Keratinocyte (primary cell): ENCODE results near the gene TIRAP. TPM values are rescaled to one million over a fixed set of nuclear protein-coding genes. Genes with fewer than 3 reads are reported as not detected.

Experiments
- DNase-seq: peaks from one replicate; pipeline ENCODE4 v3.0.0-alpha.2; 2011; ENCODE audit warnings: low read depth, missing footprints, low spot score
- FAIRE-seq: peaks from 2 replicates; lab custom pipeline; 2011; peaks lifted over from hg19 to GRCh38; lab: Jason Lieb, UNC
- H2AFZ ChIP-seq: 2 replicates; pipeline ENCODE4 v1.6.0; 2012; ENCODE audit warnings: low read length, control low read depth, inconsistent platforms; ENCODE audit not compliant: control insufficient read depth
- H3K27ac ChIP-seq: 2 replicates; pipeline ENCODE4 v1.5.1; 2011; ENCODE audit warnings: low read length; ENCODE audit not compliant: control insufficient read depth, insufficient read depth
- H3K27me3 ChIP-seq: 3 replicates; pipeline ENCODE4 v1.6.0; 2011; ENCODE audit warnings: low read length; ENCODE audit not compliant: control insufficient read depth, insufficient read depth; ENCODE audit errors: extremely low read depth
- H3K36me3 ChIP-seq, 2 experiments: 2 replicates in 1 of 2; 3 replicates in 1 of 2; pipeline ENCODE4 v1.5.1; 2011; ENCODE audit warnings: low read length in 2 of 2, mild to moderate bottlenecking in 1 of 2; ENCODE audit not compliant: control insufficient read depth in 2 of 2, insufficient read depth in 2 of 2; ENCODE audit errors: extremely low read depth in 1 of 2
- H3K4me1 ChIP-seq: 3 replicates; pipeline ENCODE4 v1.5.1; 2011; ENCODE audit warnings: low read length; ENCODE audit not compliant: control insufficient read depth, insufficient read depth; ENCODE audit errors: extremely low read depth
- H3K4me2 ChIP-seq: 3 replicates; pipeline ENCODE4 v1.6.0; 2011; ENCODE audit warnings: low read depth, low read length; ENCODE audit not compliant: control insufficient read depth, insufficient read depth; ENCODE audit errors: extremely low read depth
- H3K4me3 ChIP-seq, 3 experiments: fragments of 200-600 bp in 1 of 3; sonication (generic) in 1 of 3; 2 replicates in 2 of 3; 3 replicates in 1 of 3; pipeline ENCODE4 v1.5.1; 2011 to 2016; ENCODE audit warnings: low read length in 3 of 3, mild to moderate bottlenecking in 3 of 3, control low read depth in 2 of 3, inconsistent platforms in 1 of 3, low read depth in 1 of 3, mixed read lengths in 1 of 3, mixed run types in 1 of 3, moderate library complexity in 1 of 3; ENCODE audit not compliant: control insufficient read depth in 2 of 3, insufficient read depth in 2 of 3; ENCODE audit errors: extremely low read depth in 1 of 3
- H3K79me2 ChIP-seq: 2 replicates; pipeline ENCODE4 v1.6.0; 2012; ENCODE audit warnings: low read length; ENCODE audit not compliant: control insufficient read depth, insufficient read depth
- H3K9ac ChIP-seq: 3 replicates; pipeline ENCODE4 v1.6.0; 2011; ENCODE audit warnings: low read length; ENCODE audit not compliant: control insufficient read depth, insufficient read depth; ENCODE audit errors: extremely low read depth
- H3K9me1 ChIP-seq: 3 replicates; pipeline ENCODE4 v1.6.0; 2011; ENCODE audit warnings: low read length; ENCODE audit not compliant: control insufficient read depth, insufficient read depth; ENCODE audit errors: extremely low read depth
- H3K9me3 ChIP-seq: 2 replicates; pipeline ENCODE4 v1.5.1; 2012; ENCODE audit warnings: low read depth, low read length; ENCODE audit not compliant: control insufficient read depth
- H4K20me1 ChIP-seq: 3 replicates; pipeline ENCODE4 v1.6.0; 2011; ENCODE audit warnings: low read length; ENCODE audit not compliant: control insufficient read depth, insufficient read depth; ENCODE audit errors: extremely low read depth
- EZH2 ChIP-seq: IDR thresholded peaks from one replicate; pipeline ENCODE4 v1.6.1; 2012; ENCODE audit warnings: inconsistent platforms, mild to moderate bottlenecking, low read length, moderate library complexity
- dilution Hi-C: fragments of 300-500 bp; cut with MboI; formaldehyde crosslinking; loops from one replicate; pipeline ENCODE4 v1.7.0; 2020; ENCODE audit warnings: low sequenced_read_pairs; ENCODE audit not compliant: extremely low pct_ligation_motif_present
- polyA plus RNA-seq, 5 experiments: library from polyadenylated mRNA; depleted of rRNA in 3 of 5; stranded (reverse) in 3 of 5; stranded (forward) in 1 of 5; unstranded in 1 of 5; fragments of >200 nt; gene quantifications; 1 replicate in 1 of 5; 2 replicates in 3 of 5; 3 replicates in 1 of 5; pipeline versions ENCODE4 v1.2.1 to v1.2.3, GENCODE V29; 2011 to 2012; ENCODE audit warnings: missing spikeins in 2 of 5, low read depth in 1 of 5, low replicate concordance in 1 of 5
- TF ChIP-seq, protein P1 (sequence below), 3 experiments: IDR thresholded peaks in 1 of 3; conservative IDR thresholded peaks in 1 of 3; optimal IDR thresholded peaks in 1 of 3; 2 replicates in 2 of 3; 3 replicates in 1 of 3; pipeline versions ENCODE3 to v1.5.1; 2011; ENCODE audit warnings: low read length in 3 of 3, mild to moderate bottlenecking in 3 of 3, moderate library complexity in 2 of 3, control low read depth in 1 of 3, inconsistent platforms in 1 of 3; ENCODE audit not compliant: insufficient read depth in 2 of 3; ENCODE audit errors: extremely low read depth in 1 of 3

TIRAP gene
- polyA plus RNA-seq, 1 donor (not counting 4 experiments of a cell fraction or from before 2014, with no cell fraction given): 3.2 TPM

DNA sequence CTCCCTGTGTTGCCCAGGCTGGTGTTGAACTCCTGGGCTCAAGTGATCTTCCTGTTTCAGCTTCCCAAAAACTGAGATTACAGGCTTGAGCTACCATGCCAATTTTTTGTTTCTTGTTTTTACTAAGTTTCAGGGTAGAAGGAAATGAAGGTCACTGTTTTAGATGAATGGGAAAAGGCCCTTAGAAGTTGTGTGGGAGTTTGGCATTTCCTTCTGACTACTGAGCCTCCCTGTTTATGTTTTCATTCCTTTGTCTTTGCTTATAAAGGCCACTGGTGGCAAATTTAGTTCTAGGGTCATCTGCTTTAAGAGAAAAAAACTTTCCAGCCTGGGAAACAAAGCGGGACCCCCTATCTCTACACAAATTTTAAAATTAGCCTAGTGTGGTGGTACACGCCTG, 36.3 kb upstream of the TIRAP start:
- H3K9ac ChIP-seq: no peak overlapping the region
- H3K4me2 ChIP-seq: no peak overlapping the region
- no peaks in the 10 kb centered on the region for H3K9me1 ChIP-seq
- TF ChIP-seq, protein P1, sequence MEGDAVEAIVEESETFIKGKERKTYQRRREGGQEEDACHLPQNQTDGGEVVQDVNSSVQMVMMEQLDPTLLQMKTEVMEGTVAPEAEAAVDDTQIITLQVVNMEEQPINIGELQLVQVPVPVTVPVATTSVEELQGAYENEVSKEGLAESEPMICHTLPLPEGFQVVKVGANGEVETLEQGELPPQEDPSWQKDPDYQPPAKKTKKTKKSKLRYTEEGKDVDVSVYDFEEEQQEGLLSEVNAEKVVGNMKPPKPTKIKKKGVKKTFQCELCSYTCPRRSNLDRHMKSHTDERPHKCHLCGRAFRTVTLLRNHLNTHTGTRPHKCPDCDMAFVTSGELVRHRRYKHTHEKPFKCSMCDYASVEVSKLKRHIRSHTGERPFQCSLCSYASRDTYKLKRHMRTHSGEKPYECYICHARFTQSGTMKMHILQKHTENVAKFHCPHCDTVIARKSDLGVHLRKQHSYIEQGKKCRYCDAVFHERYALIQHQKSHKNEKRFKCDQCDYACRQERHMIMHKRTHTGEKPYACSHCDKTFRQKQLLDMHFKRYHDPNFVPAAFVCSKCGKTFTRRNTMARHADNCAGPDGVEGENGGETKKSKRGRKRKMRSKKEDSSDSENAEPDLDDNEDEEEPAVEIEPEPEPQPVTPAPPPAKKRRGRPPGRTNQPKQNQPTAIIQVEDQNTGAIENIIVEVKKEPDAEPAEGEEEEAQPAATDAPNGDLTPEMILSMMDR (optimal IDR thresholded peaks at IDR 0.05 in 1 of 3, IDR thresholded peaks at IDR 0.05 in 1 of 3, conservative IDR thresholded peaks at IDR 0.05 in 1 of 3; ENCODE audit: extremely low read depth in 1 of 3, insufficient read depth in 2 of 3, low read length in 3 of 3): no peak
- no peaks in the 10 kb centered on the region for H3K9me3 ChIP-seq
- H3K4me1 ChIP-seq: no peaks in the 10 kb centered on the region
- peaks cover 5 to 8% of the 10 kb centered on the region in 2 experiments for H3K36me3 ChIP-seq
- no peak overlapping the region for H3K4me3 ChIP-seq
- no peaks in the 10 kb centered on the region for H3K79me2 ChIP-seq
- H4K20me1 ChIP-seq: no peaks in the 10 kb centered on the region
- FAIRE-seq (no peak), DNase-seq (no peak)
- dilution Hi-C loops: no loop called here
- no peak overlapping the region for H2AFZ ChIP-seq
- no peak overlapping the region for H3K27ac ChIP-seq
- no peaks in the 10 kb centered on the region for H3K27me3 ChIP-seq

DNA sequence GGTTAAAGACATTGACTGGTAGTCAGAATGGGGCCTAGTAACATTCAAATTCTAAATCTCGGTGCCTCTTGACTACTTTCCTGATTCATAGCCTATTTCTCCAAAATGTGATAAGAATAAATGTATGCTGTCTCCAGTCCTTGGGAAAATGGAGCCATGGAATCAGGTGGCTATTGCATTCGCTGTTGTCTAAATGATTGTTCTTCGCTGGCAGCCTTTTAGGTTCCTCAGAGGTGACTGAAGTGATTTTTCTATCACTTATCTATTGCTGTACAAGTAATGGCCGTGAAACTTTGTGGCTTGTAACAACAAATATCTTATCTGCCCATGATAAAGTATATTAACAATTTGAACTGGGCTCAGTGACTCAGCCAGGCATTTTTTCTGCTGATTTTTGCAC, 29.6 kb upstream of the TIRAP start:
- Histone ChIP-seq H3K27ac (no peak overlapping the region), H3K4me3 (no peak overlapping the region), H3K9me1 (no peaks in the 10 kb centered on the region), H3K4me2 (no peak overlapping the region), H3K9ac (no peak overlapping the region), H3K4me1 (no peaks in the 10 kb centered on the region), H3K79me2 (no peaks in the 10 kb centered on the region), H3K9me3 (no peaks in the 10 kb centered on the region), H3K36me3 (peaks cover 3 to 11% of the 10 kb centered on the region in 2 experiments), H4K20me1 (no peaks in the 10 kb centered on the region), H2AFZ (no peak overlapping the region), H3K27me3 (no peaks in the 10 kb centered on the region)
- dilution Hi-C loops: no loop called here
- no peak for FAIRE-seq
- no peak for TF ChIP-seq EZH2
- TF ChIP-seq, protein P1 (optimal IDR thresholded peaks at IDR 0.05 in 1 of 3, IDR thresholded peaks at IDR 0.05 in 1 of 3, conservative IDR thresholded peaks at IDR 0.05 in 1 of 3; ENCODE audit: extremely low read depth in 1 of 3, insufficient read depth in 2 of 3, low read length in 3 of 3): no peak
- DNase-seq: no peak
